GM18951 (cell line): ENCODE results near the gene BPIFB4.
"Not testable (repeated sequence)": the region's sequence is repeated elsewhere in the genome, so short reads cannot be mapped to it uniquely, and the experiment has no call there.

Source experiments
- POLR2A ChIP-seq: IDR thresholded peaks from 4 replicates; pipeline ENCODE4 v1.6.1; 2011; ENCODE audit warnings: mild to moderate bottlenecking; ENCODE audit not compliant: insufficient read length, insufficient read depth; ENCODE audit errors: extremely low read depth
- in situ Hi-C: fragments of 300-500 bp; cut with MboI; formaldehyde crosslinking; loops from one replicate; pipeline ENCODE4 v1.12.0; 2022; ENCODE audit warnings: low sequenced_read_pairs, mixed read lengths, inconsistent platforms; ENCODE audit not compliant: unreplicated experiment

The BPIFB4 gene

GRCh38 chr20:33108661-33109060 is 29.2 kb downstream of the BPIFB4 start:
- TF ChIP-seq POLR2A = no peak
- in situ Hi-C loops = no loop called here

DNA sequence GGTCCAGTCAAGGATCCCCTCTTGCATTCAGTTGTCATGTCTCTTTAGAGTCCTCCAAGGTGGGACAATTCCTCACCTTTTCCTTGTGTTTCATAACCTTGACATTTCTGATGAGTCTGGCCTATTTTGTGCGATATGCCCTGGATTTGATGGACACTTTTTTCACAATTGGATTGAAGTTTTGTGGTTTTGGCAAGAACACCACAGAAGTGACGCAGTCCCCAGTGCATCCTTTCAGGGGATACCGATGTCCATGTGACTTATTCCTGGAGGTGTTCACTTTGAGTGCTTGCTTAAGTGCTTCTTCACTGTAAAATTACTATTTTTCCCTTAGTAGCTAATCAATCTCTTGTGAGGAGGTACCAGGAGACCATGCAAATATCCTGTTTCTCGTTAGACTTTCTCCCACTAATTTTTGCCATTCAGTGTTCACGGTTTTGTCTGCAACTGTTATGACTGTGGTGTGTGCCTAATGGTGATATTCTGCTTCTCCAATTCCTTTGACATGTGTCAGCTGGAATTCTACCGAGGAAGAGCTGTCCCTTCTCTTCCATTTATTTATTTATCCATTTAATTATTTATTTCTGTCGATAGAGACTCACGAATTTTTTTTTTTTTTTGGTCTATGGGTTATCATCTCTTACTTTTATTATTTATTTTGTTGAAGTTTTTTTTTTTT is 30.8 kb downstream of the BPIFB4 start:
- TF ChIP-seq POLR2A = no peak
- in situ Hi-C loops = no loop called here

- no peak for TF ChIP-seq POLR2A
- in situ Hi-C loops = no loop called here
Observed at GRCh38 chr20:33111306-33111705, 31.9 kb downstream of the BPIFB4 start.

DNA sequence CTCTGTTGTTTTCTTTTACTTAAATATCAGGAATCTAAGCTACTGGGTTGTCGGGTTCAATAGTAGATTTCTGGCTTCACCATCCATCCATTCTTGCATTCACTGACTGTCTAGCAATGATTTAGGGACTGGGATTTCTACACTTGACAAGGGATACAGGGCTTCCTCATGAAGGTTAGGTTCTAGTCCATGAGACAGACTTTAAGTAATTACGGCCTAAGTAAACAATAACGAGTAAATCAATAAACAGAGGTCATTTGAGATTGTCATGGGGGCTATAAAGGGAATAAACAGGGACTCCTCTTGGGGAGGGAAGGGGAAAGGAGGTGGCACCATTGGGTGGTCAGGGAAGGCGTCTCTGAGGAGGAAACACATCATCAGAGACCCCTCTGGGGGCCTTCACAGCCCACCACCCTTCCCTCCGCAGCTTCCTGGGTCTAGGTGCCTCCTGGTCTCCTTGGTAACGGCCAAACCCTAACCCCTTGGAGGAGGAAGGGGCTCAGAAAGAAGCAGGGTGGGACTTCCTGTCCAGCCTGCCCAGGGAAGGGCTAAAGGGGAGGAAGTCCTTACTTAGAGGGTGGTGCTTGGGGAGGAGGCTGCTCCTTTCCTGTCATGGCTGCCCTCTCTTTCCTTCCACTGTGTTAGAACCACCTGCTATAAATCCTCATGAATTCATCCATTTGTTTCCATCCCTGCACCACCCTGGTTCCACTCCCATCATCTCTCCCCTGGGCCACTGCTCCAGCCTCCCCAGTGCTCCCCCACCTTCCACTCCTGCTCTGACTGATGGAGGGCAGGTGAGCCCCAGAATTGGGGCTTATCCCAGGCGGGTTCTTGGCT is 33.3 kb downstream of the BPIFB4 start:
- TF ChIP-seq POLR2A = no peak
- in situ Hi-C loops = no loop called here

- no peak for TF ChIP-seq POLR2A
- in situ Hi-C loops = no loop called here
Observed at GRCh38 chr20:33113387-33113908, 34.0 kb downstream of the BPIFB4 start.

DNA sequence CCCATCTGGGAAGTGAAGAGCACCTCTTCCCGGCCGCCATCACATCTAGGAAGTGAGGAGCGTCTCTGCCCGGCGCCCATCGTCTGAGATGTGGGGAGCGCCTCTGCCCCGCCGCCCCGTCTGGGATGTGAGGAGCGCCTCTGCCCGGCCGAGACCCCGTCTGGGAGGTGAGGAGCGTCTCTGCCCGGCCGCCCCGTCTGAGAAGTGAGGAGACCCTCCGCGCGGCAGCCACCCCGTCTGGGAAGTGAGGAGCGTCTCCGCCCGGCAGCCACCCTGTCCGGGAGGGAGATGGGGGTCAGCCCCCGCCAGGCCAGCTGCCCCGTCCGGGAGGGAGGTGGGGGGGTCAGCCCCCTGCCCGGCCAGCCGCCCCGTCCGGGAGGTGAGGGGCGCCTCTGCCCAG is 36.1 kb downstream of the BPIFB4 start:
- in situ Hi-C loops = not testable (repeated sequence)

DNA sequence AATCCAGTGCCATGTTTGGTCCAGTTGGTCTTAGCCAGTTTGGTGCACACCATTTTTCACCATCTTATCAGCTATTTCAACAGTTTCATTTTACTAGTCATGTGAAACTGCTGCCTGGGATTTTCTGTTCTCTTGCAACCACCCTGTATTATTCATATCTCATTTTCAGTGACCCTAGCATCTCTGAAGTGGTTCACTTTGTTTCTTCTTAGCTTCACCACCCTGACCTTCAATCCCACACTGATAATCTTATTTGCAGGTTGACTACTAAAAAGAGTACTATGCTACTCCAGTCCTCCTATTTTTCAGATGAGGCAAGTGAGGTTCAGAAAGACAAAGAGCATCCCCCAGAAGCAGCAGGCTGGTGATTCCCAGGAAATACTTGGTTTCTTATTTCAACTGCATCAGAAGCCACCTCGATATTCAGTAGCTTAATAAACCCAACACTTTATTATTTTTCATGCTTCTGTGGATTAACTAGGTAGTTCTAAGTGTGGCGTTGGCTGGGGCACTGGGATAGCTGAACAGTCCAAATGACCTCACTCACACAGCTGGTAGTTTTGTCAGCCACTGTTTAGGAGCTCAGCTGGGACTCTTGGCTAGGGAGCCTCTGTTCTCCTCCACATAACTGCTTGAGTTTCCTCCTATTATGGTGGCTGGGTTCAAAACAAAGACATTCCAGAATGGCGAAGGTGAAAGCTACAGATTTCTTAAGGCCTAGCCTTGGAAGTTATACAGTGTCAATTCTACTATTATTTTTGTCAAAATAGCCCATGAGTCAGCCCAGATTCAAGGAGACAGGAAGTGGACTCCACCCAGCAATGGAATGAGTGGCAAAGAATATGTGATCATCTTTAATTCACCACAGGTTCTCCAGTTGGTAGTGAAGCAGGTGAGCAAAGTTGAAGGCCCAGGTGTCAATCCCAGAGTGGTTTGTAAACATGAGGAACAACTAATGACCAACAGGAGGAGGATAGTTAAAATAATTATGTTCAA is 40.6 kb downstream of the BPIFB4 start:
- in situ Hi-C loops = no loop called here
- TF ChIP-seq POLR2A = no peak

DNA sequence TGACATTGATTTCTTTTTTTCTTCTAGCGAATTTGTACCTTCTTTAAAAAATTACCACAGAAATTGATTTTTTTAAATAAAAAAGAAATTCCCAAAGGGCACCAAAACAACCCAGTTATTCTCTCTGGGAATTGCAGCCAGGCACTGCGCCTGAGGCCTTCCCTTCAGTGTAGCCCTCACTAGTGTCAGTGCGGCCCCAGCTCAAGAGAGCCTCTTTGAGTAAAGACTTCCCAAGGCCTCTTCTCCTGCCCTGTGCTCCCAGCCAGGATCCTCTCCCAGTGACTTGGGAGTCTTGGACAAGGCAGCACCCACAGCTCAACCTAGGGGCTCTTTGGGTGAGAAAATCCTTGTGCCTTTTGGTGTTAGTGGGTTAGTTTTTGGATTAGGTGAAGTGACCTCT is 41.5 kb downstream of the BPIFB4 start:
- no peak for TF ChIP-seq POLR2A
- in situ Hi-C loops = no loop called here

GRCh38 chr20:33122297-33122696 is 42.9 kb downstream of the BPIFB4 start:
- in situ Hi-C loops = not testable (repeated sequence)

- no peak for TF ChIP-seq POLR2A
- in situ Hi-C loops = no loop called here
Observed at GRCh38 chr20:33124261-33124660, 44.8 kb downstream of the BPIFB4 start.

- TF ChIP-seq POLR2A = no peak
- in situ Hi-C loops = no loop called here
Observed at GRCh38 chr20:33124994-33125393, 45.6 kb downstream of the BPIFB4 start.

DNA sequence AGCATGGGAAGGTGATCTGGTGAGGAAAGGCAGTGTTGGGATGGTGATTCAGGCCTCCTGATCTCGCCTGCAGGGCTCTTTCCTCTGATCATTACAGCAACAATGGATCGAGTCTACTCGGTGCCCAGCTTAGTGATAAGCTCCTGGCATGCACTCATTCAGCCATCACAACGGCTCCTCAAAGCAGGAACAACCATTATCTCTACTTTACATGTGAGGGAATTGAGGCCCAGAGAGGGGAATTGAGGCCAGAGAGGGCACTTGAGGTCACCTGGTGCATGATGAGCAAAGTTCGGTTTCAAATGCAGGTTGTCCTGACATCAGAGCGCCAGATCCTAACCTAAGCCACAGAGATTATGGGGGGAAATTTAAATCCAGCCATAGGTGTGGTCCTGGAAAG is 46.5 kb downstream of the BPIFB4 start:
- TF ChIP-seq POLR2A = no peak
- in situ Hi-C loops = no loop called here
